WTC11 (cell line): Measurements from ENCODE around the gene CGB3.

Experiments
- ATF3 ChIP-seq: sonication (generic); formaldehyde crosslinking; conservative IDR thresholded peaks from 2 replicates; pipeline ENCODE4 v1.8.1; 2022; ENCODE audit warnings: mild to moderate bottlenecking, missing genetic modification reagents
- CTCF ChIP-seq: fragments of 200-600 bp; IDR thresholded peaks from 2 replicates; pipeline ENCODE4 v1.8.0; 2022; ENCODE audit warnings: antibody characterized with exemption
- MAX ChIP-seq: sonication (generic); formaldehyde crosslinking; IDR thresholded peaks from 2 replicates; pipeline ENCODE4 v1.8.0; 2022; ENCODE audit warnings: mild to moderate bottlenecking, missing genetic modification reagents
- NFYB ChIP-seq: sonication (generic); formaldehyde crosslinking; conservative IDR thresholded peaks from 2 replicates; pipeline ENCODE4 v1.8.0; 2022; ENCODE audit warnings: low read depth, missing genetic modification reagents
- RELA ChIP-seq: sonication (generic); formaldehyde crosslinking; IDR thresholded peaks from 2 replicates; pipeline ENCODE4 v1.8.1; 2022; ENCODE audit warnings: missing genetic modification reagents, mild to moderate bottlenecking, borderline replicate concordance
- USF2 ChIP-seq: sonication (generic); formaldehyde crosslinking; IDR thresholded peaks from 2 replicates; pipeline ENCODE4 v1.8.1; 2023; ENCODE audit warnings: mild to moderate bottlenecking, missing genetic modification reagents, moderate library complexity
- ZNF121 ChIP-seq: sonication (generic); formaldehyde crosslinking; IDR thresholded peaks from 2 replicates; pipeline ENCODE4 v1.8.0; 2023; ENCODE audit warnings: missing genetic modification reagents
- ZNF219 ChIP-seq: sonication (generic); formaldehyde crosslinking; IDR thresholded peaks from 2 replicates; pipeline ENCODE4 v1.8.0; 2023; ENCODE audit warnings: missing genetic modification reagents, mild to moderate bottlenecking, borderline replicate concordance

GRCh38 chr19:49064029-49064629, 40.0 kb upstream of the CGB3 start:
- TF ChIP-seq MAX (CRISPR knock-in tag), result no peak
- no peak for TF ChIP-seq CTCF
- no peak for TF ChIP-seq ZNF219 (CRISPR knock-in tag)
- no peak for TF ChIP-seq ATF3 (CRISPR knock-in tag)
- TF ChIP-seq NFYB, result no peak
- no peak for TF ChIP-seq ZNF121 (CRISPR knock-in tag)
- no peak for TF ChIP-seq RELA
- no peak for TF ChIP-seq USF2 (CRISPR knock-in tag)
